HepG2 (cell line): ENCODE measurements around the gene C1orf74. TPM values are rescaled to one million over a fixed set of nuclear protein-coding genes. Genes with fewer than 3 reads are reported as not detected.

Experiments used
- ARNT2 ChIP-seq: sonication (generic); formaldehyde crosslinking; IDR thresholded peaks from 2 replicates; pipeline ENCODE4 v1.8.0; 2022; ENCODE audit warnings: mild to moderate bottlenecking, low read depth, missing genetic modification reagents, moderate library complexity
- EHMT2 ChIP-seq: fragments of 200-600 bp; sonication (generic); IDR thresholded peaks from 2 replicates; pipeline ENCODE4 v1.7.0; 2017; ENCODE audit warnings: antibody characterized with exemption, low read depth, low read length, borderline replicate concordance
- FOXP4 ChIP-seq: sonication (generic); formaldehyde crosslinking; IDR thresholded peaks from 2 replicates; pipeline ENCODE4 v1.4.0; 2020; ENCODE audit warnings: missing genetic modification reagents
- GABPB1 ChIP-seq: IDR thresholded peaks from 2 replicates; pipeline ENCODE4 v1.6.1; 2016; ENCODE audit warnings: mild to moderate bottlenecking, missing genetic modification reagents, moderate library complexity, missing compliant biosample characterization
- GTF2F1 ChIP-seq: fragments of 150-350 bp; IDR thresholded peaks from 2 replicates; pipeline ENCODE4 v1.6.1; 2014; ENCODE audit warnings: low read length
- KLF12 ChIP-seq: sonication (generic); formaldehyde crosslinking; IDR thresholded peaks from 2 replicates; pipeline ENCODE4 v1.4.0; 2020; ENCODE audit warnings: missing genetic modification reagents, borderline replicate concordance
- KMT2A ChIP-seq: sonication (generic); formaldehyde crosslinking; IDR thresholded peaks from 2 replicates; pipeline ENCODE4 v1.4.0; 2020; ENCODE audit warnings: missing genetic modification reagents
- MED13 ChIP-seq: sonication (generic); formaldehyde crosslinking; IDR thresholded peaks from 2 replicates; pipeline ENCODE4 v1.5.0; 2020; ENCODE audit warnings: missing genetic modification reagents
- PAWR ChIP-seq: sonication (generic); formaldehyde crosslinking; IDR thresholded peaks from 2 replicates; pipeline ENCODE4 v1.4.0; 2020; ENCODE audit warnings: missing genetic modification reagents, mild to moderate bottlenecking, borderline replicate concordance
- RBM39 ChIP-seq: fragments of 200-400 bp; formaldehyde crosslinking; IDR thresholded peaks from one replicate; pipeline ENCODE4 v1.6.1; 2018; ENCODE audit warnings: antibody characterized with exemption, mild to moderate bottlenecking, low read depth, low read length; ENCODE audit not compliant: poor library complexity, severe bottlenecking
- REPIN1 ChIP-seq: sonication (generic); formaldehyde crosslinking; IDR thresholded peaks from 2 replicates; pipeline ENCODE4 v1.8.0; 2022; ENCODE audit warnings: missing genetic modification reagents, low read depth, mild to moderate bottlenecking, borderline replicate concordance
- TAF1 ChIP-seq: sonication (generic); formaldehyde crosslinking; IDR thresholded peaks from 2 replicates; pipeline ENCODE4 v1.4.0; 2020; ENCODE audit warnings: missing genetic modification reagents
- YEATS2 ChIP-seq: sonication (generic); formaldehyde crosslinking; IDR thresholded peaks from 2 replicates; pipeline ENCODE4 v1.4.0; 2020; ENCODE audit warnings: missing genetic modification reagents, borderline replicate concordance
- YY1 ChIP-seq: IDR thresholded peaks from 2 replicates; pipeline ENCODE4 v1.6.1; 2011; ENCODE audit warnings: low read length, low read depth, moderate library complexity, mild to moderate bottlenecking; ENCODE audit not compliant: insufficient read depth, insufficient replicate concordance
- ZBTB34 ChIP-seq: sonication (generic); formaldehyde crosslinking; IDR thresholded peaks from 2 replicates; pipeline ENCODE4 v1.8.0; 2022; ENCODE audit warnings: mild to moderate bottlenecking, missing genetic modification reagents
- ZNF274 ChIP-seq: sonication (generic); formaldehyde crosslinking; IDR thresholded peaks from 2 replicates; pipeline ENCODE4 v1.5.1; 2020; ENCODE audit warnings: mild to moderate bottlenecking, missing genetic modification reagents
- ZNF280B ChIP-seq: sonication (generic); formaldehyde crosslinking; IDR thresholded peaks from 2 replicates; pipeline ENCODE4 v1.5.0; 2020; ENCODE audit warnings: missing genetic modification reagents, mild to moderate bottlenecking, borderline replicate concordance
- ZNF350 ChIP-seq: sonication (generic); formaldehyde crosslinking; IDR thresholded peaks from 2 replicates; pipeline ENCODE4 v1.4.0; 2020; ENCODE audit warnings: mild to moderate bottlenecking, low read depth, missing genetic modification reagents, borderline replicate concordance
- ZNF709 ChIP-seq: sonication (generic); formaldehyde crosslinking; IDR thresholded peaks from 2 replicates; pipeline ENCODE4 v1.5.0; 2020; ENCODE audit warnings: mild to moderate bottlenecking, missing genetic modification reagents
- ZNF790 ChIP-seq: sonication (generic); formaldehyde crosslinking; IDR thresholded peaks from 2 replicates; pipeline ENCODE4 v1.8.0; 2022; ENCODE audit warnings: missing genetic modification reagents, mild to moderate bottlenecking, borderline replicate concordance
- ZNF800 ChIP-seq: sonication (generic); formaldehyde crosslinking; IDR thresholded peaks from 2 replicates; pipeline ENCODE4 v1.4.0; 2020; ENCODE audit warnings: missing genetic modification reagents
- polyA plus RNA-seq, 8 experiments: library from polyadenylated mRNA; depleted of rRNA in 3 of 8; stranded (reverse) in 7 of 8; unstranded in 1 of 8; fragments of >200 nt; fragmentation: Illumina TruSeq in 4 of 8; extraction: Trizol in 4 of 8; gene quantifications; 2 replicates each; pipeline versions ENCODE4 v1.2.1 to v1.2.3, GENCODE V29; 2011 to 2016; ENCODE audit warnings: low read depth in 4 of 8, missing spikeins in 1 of 8, mixed read lengths in 1 of 8; ENCODE audit not compliant: insufficient read depth in 1 of 8
- total RNA-seq, 5 experiments: library from RNA; depleted of rRNA; stranded (reverse); fragments of >200 nt; fragmentation: Illumina TruSeq; extraction: Trizol; gene quantifications; 2 replicates each; pipeline ENCODE4 v1.2.3, GENCODE V29; 2016; ENCODE audit warnings: low read depth in 1 of 5

The C1orf74 gene
- total and polyA plus RNA-seq, 2 of the 13 experiments (the other 11 are each of a cell fraction or from before 2014, with no cell fraction given) = 0.33 to 0.71 TPM

GRCh38 chr1:209784265-209785169, at the start of gene C1orf74 (continued):
- 0 out of 2 replicates have a peak, but pooled peaks have one; percentile 69 for TF ChIP-seq ARNT2 (CRISPR knock-in tag)
- peak; percentile 97 for TF ChIP-seq GABPB1
- peak; percentile 66; the same call in 1 of the 2 replicates for TF ChIP-seq REPIN1
- no peak for TF ChIP-seq PAWR (CRISPR knock-in tag)
- no peak for TF ChIP-seq GTF2F1
- peak; percentile 58; the same call in 1 of the 2 replicates for TF ChIP-seq TAF1 (CRISPR knock-in tag)
- no peak for TF ChIP-seq KMT2A (CRISPR knock-in tag)
- TF ChIP-seq ZNF274 = no peak
- TF ChIP-seq ZNF800 (CRISPR knock-in tag) = no peak
- no peak for TF ChIP-seq YY1
- TF ChIP-seq EHMT2 = peak; percentile 72; the same call in 1 of the 2 replicates
- TF ChIP-seq ZBTB34 (CRISPR knock-in tag) = no peak
- TF ChIP-seq ZNF709 (CRISPR knock-in tag) = peak; percentile 65; the same call in 1 of the 2 replicates
- no peak for TF ChIP-seq MED13 (CRISPR knock-in tag)
- TF ChIP-seq KLF12 (CRISPR knock-in tag) = no peak
- TF ChIP-seq FOXP4 (CRISPR knock-in tag) = 0 out of 2 replicates have a peak, but pooled peaks have one; percentile 24
- peak; percentile 72; the same call in 1 of the 2 replicates for TF ChIP-seq ZNF280B (CRISPR knock-in tag)
- TF ChIP-seq ZNF790 = 0 out of 2 replicates have a peak, but pooled peaks have one; percentile 36
- peak; percentile 88 for TF ChIP-seq YEATS2 (CRISPR knock-in tag)
- no peak for TF ChIP-seq RBM39
- peak; percentile 55; the same call in 1 of the 2 replicates for TF ChIP-seq ZNF350 (CRISPR knock-in tag)
